A172 (cell line): ENCODE measurements around the gene FCHSD2. TPM values are rescaled to one million over a fixed set of nuclear protein-coding genes. Genes with fewer than 3 reads are reported as not detected.
"Not testable (repeated sequence)": the region's sequence is repeated elsewhere in the genome, so short reads cannot be mapped to it uniquely, and the experiment has no call there.

Experiments used
- DNase-seq: peaks from one replicate; pipeline ENCODE4 v3.0.0-alpha.2; 2015; ENCODE audit warnings: low spot score
- total RNA-seq: library from RNA; depleted of rRNA; stranded (reverse); fragments of >200 nt; shearing (Covaris generic); gene quantifications from 2 replicates; pipeline ENCODE4 v1.2.3, GENCODE V29; 2014

The FCHSD2 gene
- total RNA-seq, 1 experiment from 2014 or later: 8.7 TPM

- not testable (repeated sequence) for DNase-seq
These were observed 80.7 kb downstream of the FCHSD2 start for GRCh38 chr11:73061434-73061833.

DNA sequence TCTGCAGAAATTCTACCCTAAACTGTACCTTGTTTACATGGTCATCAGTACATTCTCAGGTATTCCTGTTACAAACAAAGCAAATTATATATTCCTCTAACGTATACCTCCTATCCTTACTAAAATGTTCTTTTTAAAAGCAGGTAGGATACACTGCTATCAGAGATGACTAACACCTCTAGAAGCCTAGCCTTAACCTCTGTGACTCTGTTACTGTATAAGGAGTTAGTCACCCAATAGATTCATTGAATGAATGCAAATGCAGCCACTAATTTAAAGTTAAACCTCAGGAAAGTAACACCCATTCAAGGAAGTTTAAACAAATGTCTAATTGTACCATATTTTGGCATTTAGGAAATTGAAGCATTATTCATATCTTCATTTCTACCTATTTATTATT lies 82.2 kb downstream of the FCHSD2 start:
- DNase-seq: no peak

- DNase-seq: no peak
These were observed 83.0 kb downstream of the FCHSD2 start for GRCh38 chr11:73058989-73059674.

DNA sequence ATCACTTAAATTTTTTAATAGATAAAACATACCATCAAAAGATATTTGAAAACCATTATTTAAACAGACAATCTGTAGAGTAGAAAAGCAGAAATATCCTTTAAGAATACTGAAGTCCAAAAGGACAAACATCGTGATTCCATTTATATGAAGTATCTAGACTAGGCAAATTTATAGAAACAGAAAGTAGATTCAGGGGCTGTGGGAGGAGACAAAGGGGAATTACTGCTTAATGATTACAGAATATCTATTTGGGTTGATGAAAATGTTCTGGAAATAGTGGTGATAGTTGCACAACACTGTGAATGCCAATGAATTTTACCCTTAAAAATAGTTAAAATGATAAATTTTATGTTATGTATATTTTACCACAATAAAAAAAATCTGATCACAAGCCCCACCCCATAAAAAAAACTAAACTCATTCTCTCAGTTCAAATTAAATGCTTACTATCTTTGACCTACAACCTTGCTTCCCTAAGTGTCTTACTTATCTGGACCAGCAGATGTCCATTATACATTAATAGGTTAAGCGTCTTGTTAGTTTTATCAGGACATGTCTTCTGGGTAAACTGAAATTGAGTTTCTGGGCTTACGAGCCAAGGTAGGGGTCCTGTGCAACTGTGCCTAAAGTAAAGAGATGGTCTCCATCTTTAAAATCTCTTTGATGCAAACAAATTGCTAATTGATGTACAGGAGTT lies 86.3 kb downstream of the FCHSD2 start:
- no peak for DNase-seq

GRCh38 chr11:73055002-73055401 lies 87.1 kb downstream of the FCHSD2 start:
- no peak for DNase-seq

- DNase-seq: no peak
These were observed 88.2 kb downstream of the FCHSD2 start for GRCh38 chr11:73053964-73054363.

DNA sequence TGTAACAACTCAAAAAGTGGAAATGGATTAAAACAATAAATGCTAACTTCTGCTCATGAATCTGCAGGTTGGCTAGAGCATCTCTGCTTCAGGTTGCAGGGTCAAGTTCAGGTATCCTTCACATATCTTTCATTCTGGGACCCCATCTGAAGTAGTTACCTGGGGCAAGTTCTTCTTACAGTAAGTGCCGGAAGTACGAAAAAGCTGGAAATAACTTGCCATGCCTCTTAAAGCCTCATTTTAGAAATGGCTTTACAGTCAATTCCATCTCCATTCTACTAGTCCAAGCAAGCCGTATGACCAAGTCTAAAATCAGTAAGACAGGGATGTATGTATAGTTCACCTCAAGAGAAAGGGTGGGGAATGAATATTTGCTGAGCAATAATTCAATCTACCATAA lies 93.7 kb downstream of the FCHSD2 start:
- no peak for DNase-seq

DNA sequence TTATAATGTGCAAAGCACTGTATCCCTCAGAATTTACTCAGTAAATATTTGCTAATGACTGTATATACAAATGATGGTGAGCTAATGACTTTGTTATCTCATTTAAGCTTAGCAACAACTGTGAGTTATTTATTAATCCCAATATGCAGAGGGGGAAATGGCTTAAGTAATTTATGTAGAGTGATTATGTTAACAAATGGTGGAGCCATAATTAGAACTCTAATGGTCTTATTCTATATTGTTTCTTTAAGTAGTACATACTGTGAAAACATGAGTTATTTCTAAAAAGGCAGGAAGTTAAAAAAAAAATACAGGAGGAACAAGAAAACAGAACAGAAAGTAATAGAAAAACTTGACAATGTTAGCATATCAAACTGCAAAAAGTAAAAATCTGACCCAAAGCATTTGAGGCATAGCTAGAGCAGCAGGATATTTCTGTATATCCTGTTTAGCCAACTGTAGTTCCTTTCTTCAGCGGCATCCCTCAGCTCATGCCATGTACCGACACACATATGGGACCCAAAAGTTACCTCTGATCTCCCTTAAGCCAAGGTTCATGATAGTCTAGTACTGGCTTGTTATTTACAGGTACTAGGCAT lies 94.2 kb downstream of the FCHSD2 start:
- DNase-seq: no peak

GRCh38 chr11:73040046-73040445 lies 102.1 kb downstream of the FCHSD2 start:
- no peak for DNase-seq

DNA sequence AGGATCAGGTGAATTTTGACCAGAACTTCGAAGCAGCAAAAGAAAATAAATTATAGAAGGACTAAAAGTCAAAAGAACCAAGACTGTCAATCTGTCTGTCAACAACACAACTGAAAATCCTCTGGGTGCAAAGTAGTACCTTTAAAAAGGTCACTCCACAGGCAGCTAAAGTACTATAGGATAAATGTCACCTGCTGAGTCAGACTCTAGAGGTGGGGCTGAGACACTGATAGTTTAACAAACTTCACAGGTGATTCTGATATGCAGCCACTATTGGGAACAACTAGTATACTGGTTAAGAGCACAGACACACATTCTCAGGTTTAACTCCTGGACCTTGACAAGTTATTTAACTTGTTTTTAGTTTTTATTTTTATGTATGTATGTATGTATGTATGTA lies 107.3 kb downstream of the FCHSD2 start:
- no peak for DNase-seq

- DNase-seq: no peak
These were observed 107.8 kb downstream of the FCHSD2 start for GRCh38 chr11:73034331-73034730.

DNA sequence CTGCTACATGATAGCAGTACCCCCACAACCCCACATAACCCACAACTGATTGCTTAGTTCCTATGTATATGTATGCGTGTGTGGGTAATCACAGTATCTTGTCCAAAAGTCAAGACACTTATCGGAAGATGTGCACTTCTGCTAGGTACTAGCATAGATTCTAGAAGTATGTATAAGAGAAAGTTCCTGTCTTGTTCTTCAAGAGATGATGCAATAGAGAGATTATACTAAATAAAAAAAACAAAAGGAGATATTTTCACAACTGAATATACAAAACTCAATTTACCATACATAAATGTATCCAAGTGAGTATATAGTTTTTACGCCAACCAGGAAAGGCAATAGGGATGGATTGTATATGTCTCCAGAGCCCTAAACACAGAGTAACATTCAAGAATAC lies 112.0 kb downstream of the FCHSD2 start:
- DNase-seq: no peak

GRCh38 chr11:73029403-73029802 lies 112.7 kb downstream of the FCHSD2 start:
- DNase-seq: no peak

- no peak for DNase-seq
These were observed 113.5 kb downstream of the FCHSD2 start for GRCh38 chr11:73028611-73029010.

GRCh38 chr11:73027840-73028239 lies 114.3 kb downstream of the FCHSD2 start:
- not testable (repeated sequence) for DNase-seq

DNA sequence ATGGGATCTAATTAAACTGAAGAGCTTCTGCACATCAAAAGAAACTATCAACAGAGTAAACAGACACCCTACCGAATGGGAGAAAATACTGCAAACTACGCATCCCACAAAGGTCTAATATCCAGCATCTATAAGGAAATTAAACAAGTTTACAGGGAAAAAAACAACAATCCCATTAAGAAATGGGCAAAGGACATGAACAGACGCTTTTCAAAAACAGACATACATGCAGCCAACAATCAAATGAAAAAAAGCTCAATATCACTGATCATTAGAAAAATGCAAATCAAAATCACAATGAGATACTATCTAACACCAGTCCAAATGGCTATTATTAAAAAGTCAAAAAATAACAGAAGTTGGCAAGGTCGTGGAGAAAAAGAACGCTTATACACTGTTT lies 117.5 kb downstream of the FCHSD2 start:
- DNase-seq: no peak

- no peak for DNase-seq
These were observed 122.1 kb downstream of the FCHSD2 start for GRCh38 chr11:73019996-73020395.

GRCh38 chr11:73019449-73019848 lies 122.7 kb downstream of the FCHSD2 start:
- DNase-seq: no peak

- DNase-seq: no peak
These were observed 123.3 kb downstream of the FCHSD2 start for GRCh38 chr11:73018856-73019255.

DNA sequence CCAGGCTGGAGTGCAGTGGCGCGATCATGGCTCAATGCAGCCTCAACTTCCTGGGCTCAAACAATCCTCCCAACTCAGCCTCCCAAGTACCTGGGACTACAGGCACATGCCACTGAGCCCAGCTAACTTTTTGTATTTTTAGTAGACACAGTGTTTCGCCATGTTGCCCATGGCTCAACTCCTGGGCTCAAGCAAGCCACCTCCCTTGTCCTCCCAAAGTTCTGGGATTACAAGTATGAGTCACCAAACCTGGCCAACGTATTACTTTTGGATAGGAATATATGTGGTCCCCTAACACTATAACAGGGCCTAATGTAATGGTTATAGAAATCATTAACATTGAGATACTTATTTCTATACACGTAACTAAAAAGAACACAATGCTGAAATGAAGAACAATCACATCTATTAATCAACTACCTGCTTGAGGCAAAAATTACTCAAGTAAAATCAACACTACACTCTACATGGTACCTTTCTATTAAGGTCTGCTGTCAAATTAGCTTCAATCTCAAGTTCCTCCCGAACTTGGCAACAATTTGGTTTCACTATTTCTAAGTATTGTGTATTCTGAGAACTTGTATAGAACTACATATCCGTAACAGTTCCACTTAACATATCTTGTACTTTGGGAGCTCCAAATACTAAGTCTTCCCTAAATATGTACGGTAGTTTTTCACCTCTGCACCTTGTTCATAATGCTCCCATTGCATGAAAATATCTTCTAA lies 124.9 kb downstream of the FCHSD2 start:
- no peak for DNase-seq

GRCh38 chr11:73013021-73013420 lies 129.1 kb downstream of the FCHSD2 start:
- DNase-seq: no peak

DNA sequence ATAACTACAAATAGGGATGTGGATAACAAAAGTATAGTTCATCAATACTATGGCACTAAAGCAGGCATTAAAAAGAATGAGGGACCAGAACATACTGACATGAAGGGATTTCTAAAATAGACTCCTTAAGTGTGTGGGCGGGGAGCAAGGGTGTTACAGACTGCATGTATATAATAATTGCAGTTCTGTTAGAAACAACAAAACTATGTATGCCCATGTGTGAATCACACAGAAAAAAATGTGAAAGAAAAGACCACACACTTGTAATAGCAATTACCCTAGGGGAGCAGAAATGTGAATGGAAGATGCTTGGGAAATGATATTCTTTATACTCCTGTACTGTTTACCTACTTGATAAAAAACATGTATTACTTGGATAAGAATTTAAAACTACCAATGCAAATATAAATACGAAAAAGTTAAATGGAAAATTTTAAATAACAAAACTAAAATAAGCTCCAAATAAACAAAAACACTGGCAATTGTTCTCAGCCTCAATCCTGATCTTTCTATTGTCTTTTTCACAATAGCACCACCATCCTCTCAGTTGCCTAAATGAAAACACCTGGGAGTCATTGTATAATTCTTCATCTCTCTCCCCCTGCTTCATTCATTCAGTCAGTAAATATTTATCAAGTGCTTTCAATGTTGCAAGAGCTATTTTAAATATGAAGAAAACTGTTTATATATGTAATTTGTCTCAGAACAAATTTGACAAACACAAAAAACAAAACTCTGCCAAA lies 129.8 kb downstream of the FCHSD2 start:
- no peak for DNase-seq
